Fibroblast of skin of scalp (primary cell): Measurements from ENCODE around the gene MRPL19.

Experiments
- DNase-seq: peaks from one replicate; pipeline ENCODE4 v3.0.0-alpha.2; 2013

MRPL19 gene

GRCh38 chr2:75616406-75616805, 30.2 kb upstream of the MRPL19 start:
- DNase-seq = no peak

DNA sequence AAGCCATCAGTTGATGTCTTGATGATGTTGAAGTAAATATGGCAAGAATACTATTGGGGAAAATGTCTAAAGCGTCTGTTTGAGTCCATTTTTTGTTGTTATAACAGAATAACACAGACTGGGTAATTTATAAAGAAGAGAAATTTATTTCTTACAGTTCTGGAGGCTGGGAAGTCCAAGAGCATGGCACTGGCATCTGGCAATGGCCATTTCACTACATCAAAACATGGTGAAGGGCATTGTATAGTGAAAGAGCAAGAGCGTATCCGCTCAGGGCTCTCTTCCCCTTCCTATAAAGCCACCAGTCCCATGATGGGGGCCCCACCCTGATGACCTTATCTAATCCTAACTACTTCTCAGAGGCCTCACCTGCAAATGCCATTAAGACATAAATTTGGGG, 29.6 kb upstream of the MRPL19 start:
- DNase-seq = no peak

GRCh38 chr2:75619956-75620740, 26.4 kb upstream of the MRPL19 start:
- DNase-seq = peak; percentile 44

DNA sequence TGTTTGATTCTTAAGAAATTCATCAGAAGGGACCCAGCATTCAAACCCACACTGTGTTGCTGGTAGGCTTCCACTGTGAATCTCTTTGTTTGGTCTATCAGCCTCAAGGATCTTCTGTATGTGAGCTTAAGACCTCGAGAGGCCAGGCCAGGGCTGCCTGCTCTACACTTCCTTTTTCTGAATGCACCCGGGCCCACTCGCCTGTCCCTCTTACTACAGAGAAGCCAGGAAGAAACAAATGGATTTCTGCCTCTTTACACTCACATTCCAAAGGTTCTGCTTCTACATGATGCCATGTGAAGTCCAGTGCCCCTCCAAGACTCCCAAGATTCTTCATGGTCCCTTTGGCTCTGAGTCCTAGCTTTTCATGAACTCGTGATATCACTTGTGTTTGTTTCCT, 25.4 kb upstream of the MRPL19 start:
- no peak for DNase-seq

- peak; percentile 14 for DNase-seq
Measured at GRCh38 chr2:75622500-75622899, 24.1 kb upstream of the MRPL19 start.

- DNase-seq = no peak
Measured at GRCh38 chr2:75622929-75623328, 23.7 kb upstream of the MRPL19 start.

DNA sequence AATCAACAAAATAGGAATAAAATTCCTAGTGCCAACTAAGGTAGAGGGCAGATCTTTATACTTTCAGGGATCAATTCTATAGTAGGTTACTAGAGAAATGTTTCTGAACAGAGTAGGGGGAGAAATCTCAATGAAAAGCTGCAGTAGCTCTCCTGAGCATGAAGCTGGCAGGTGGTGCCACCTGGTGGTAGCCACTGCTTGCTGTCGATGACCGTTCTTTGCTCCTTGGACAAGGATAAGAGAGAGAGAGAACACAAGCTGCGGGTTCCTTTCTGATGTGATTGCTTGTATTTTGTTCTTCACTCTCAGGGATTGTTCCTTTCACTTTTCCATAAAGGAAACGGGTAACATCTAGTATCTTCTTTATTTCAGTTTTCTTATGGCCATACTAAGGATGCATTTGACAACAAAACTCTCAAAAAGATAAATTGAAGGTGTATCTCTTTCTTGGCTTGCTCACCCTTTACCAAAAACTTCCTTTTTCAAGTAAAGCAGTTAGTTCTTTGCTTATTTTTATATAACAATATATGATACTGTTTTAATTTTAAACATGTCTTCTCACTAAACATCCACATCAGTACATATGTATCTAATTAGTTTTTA, 18.6 kb upstream of the MRPL19 start:
- peak; percentile 77 for DNase-seq

DNA sequence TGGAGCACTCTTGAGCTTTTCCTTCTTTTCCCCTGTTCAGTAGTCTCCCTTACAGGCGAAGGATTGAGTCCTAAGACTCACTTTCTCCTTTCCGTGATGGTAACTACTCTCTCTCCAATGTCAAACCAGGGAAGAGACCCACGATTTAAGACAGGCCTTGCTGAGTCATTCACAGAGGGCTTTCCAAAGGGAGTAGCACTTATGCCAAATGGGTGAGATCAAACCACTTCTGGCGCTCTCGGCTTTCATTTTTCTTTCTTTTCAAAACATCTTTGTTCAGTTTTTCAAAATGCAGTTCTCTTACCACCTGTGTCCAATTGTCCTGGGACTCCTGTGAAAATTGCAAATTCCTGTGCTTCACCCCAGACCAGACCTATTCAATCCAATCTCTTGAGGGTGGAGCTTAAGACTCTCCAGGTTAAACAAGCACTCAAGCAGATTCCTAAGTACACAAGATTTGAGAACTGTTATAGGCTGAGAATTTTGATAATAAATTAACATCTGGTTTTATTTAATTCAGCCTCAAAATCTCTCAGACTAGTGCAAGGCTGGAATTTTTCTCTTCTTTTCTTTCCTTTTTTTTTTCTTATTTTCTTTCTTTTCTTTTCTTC, 14.4 kb upstream of the MRPL19 start:
- DNase-seq = peak; percentile 43

DNA sequence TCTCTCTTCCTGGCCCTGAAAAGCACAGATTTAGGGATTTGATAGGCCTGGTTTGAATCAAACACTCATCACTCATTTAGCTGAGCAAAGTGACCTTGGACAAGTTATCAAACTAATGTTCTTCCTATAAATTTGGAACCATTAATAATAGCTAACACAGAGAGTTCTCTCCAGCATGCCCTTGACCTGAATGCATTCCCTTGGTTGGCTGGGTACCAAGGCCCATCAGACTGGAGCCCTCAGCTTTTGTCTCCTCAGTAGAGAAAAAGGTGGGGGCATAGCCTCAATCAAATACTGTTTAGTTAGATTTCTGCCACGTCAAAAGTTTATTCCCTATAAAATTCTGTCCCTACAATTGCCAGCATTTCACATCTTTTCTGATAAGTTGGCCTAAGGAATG, 13.8 kb upstream of the MRPL19 start:
- no peak for DNase-seq

GRCh38 chr2:75633620-75634019, 13.0 kb upstream of the MRPL19 start:
- DNase-seq = no peak

GRCh38 chr2:75634945-75635344, 11.6 kb upstream of the MRPL19 start:
- DNase-seq = no peak

DNA sequence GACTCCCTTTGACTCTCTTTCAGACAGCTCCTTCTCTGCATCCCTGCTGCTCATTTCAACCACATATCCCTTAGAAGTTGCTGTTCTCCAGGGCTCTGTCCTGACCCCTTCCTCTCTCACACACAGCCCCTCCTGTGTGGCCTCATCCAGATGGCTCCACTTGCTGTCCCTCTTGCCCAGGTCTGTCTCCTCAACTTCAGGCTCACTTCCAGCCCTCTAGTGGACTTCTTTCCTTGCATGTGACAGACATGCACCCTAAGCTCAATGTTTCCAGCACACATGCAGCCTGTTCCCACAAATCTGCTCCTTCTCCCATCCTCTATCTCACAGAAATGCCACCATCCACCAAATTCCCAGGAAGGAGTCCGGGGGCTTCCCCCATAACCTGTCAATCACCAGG, 9.0 kb upstream of the MRPL19 start:
- no peak for DNase-seq

DNA sequence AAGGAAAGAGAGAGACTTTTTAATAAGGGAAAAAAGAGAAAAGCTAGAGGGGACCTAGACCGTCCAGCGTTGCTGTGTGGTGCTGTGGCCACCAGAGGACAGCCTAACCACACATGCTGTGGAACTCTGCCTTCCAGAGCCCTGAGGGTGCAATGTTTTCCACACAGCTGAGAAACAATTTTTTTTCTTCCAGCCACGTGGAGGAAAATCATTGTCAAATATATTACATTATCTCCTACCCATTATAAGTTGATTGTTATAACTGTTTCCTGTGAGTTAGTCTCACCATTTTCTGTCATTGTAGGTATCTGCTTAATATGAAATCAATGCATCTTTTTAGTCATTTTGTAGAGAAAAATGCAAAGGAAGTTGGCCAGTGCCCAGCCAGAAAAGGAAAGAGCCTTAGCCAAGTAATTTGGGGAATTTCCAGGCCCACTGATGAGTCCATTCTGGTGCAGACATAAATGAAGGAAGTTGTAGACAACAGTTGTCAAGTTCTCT, 5.9 kb upstream of the MRPL19 start:
- peak; percentile 71 for DNase-seq

DNA sequence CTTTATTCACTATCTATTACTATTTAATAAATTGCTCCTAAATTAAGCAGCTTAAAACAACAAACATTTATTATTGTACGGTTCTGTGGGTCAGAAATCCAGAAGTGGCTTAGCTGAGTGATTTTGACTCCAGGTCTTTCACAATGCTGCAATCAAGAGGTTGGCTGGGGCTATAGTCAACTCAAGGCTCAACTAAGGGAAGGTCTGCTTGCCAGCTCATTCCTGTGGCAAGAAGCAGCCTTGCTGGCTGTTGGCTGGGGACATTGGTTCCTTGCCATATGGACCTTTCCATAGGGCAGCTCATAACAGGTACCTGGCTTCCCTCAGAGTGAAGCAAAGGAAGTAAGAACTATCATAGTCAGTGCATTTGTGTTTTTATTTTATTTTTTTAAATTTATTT, 5.0 kb upstream of the MRPL19 start:
- no peak for DNase-seq

GRCh38 chr2:75643980-75644379, 2.6 kb upstream of the MRPL19 start:
- DNase-seq = no peak

DNA sequence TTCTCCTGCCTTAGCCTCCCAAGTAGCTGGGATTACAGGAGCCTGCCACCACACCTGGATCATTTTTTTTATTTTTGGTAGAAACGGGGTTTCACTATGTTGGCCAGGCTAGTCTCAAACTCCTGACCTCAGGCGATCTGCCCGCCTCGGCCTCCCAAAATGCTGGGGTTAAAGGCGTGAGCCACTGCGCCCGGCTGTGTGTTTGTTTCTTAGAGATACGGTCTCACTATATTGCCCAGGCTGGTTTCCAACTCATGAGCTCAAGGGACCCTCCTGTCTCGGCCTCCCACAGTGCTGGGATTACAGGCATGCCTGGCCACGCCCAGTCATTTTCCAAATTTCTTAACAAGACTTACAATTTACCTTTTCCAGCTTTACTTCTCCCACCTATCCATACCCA, 940 bp upstream of the MRPL19 start:
- DNase-seq = no peak

GRCh38 chr2:75646090-75646582, 447 bp upstream of the MRPL19 start:
- DNase-seq = no peak

DNA sequence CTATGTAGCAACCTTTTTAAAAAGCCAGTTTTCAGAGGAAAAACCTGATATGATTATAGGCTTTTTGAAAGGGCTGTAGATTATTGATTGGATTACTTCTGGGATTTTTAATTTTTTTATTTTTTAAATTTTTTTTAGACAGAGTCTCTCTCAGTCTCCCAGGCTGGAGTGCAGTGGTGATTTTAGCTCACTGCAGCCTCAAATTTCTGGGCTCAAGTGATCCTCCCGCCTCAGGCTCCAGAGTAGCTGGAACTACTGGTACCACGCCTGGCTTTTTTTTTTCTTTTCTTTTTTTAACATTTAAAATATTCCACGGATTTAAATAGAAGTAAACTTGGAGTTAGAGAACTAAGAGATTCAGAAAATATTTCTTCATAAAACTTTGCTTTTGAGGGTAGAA, 1.2 kb downstream of the MRPL19 start:
- DNase-seq = no peak

- no peak for DNase-seq
Measured at GRCh38 chr2:75654012-75654411, 7.4 kb downstream of the MRPL19 start.

- no peak for DNase-seq
Measured at GRCh38 chr2:75655861-75656260, 9.3 kb downstream of the MRPL19 start.

DNA sequence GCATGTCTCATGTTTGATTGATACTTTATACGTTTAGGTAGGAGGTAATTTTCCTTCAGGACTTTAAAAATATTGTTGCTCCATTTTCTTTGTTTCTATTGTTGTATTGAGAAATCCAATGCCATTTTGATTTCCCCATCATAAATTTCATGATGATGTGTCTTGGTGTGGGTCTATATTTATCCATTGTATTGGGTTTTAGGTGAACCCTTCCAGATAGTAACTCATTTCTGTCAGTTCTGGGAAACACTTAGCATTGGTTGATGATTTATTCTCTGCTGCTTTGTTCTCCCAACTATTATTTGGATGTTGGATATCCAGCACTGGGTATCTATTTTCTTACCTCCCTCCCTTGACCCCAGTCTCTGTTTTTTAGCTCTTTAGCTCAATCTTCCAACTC, 10.0 kb downstream of the MRPL19 start:
- DNase-seq = no peak

DNA sequence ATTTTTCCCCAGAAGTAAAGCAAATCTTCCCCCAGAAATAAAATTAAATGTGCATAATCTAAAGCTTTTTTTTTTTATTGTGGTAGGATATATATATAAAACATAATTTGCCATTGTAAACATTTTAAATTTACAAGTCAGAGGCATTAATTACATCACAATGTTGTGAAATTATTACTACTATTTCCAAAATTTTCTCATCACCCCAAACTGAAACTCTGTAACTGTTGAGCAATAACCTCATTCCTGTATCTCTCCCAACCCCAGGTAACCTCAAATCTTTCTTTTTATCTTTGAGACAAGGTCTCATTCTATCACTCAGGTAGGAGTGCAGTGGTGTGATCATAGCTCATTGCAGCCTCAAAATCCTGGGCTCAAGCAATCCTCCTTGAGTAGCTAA, 11.2 kb downstream of the MRPL19 start:
- DNase-seq = no peak

- DNase-seq = no peak
Measured at GRCh38 chr2:75666911-75667310, 20.3 kb downstream of the MRPL19 start.

DNA sequence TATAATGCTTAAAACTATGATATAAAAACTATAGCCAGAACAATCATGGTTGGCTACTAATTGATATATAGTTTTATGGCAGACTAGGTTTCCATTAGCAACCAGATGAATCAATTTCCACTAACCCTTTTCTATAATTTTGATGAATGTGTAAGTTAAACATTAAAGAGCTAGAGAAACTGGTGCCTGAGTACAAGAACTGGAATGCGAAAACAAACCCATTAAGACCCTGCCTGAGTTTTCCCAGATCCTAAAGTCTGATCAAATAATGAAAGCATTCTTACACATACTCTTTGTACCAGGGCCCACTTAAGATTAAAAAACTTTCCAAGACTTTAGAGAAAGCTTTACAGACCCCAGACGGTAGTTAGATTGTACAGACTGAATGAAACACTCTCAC, 21.3 kb downstream of the MRPL19 start:
- DNase-seq = no peak
